IMR-90 (cell line): ENCODE data around the gene ASB13. TPM values are rescaled to one million over a fixed set of nuclear protein-coding genes. Genes with fewer than 3 reads are reported as not detected.

Experiments used
- ATAC-seq: fragments of 200-7000 bp; cut with Tn5 transposase; 2 replicates; pipeline ENCODE4 v1.9.1; 2020; ENCODE audit warnings: low read depth, mild to moderate bottlenecking, moderate library complexity
- BruUV-seq: library from RNA; stranded (reverse); fragments of 400-500 nt; replicated peaks from 2 replicates; lab custom pipeline; 2021; lab: Mats Ljungman, UMichigan
- CTCF ChIA-PET: fragments of 300-600 bp; formaldehyde crosslinking; extraction: SDS; loops from one replicate; lab custom pipeline; 2021; ENCODE audit warnings: antibody characterized with exemption; lab: Yijun Ruan, JAX
- POLR2A ChIA-PET: fragments of 300-600 bp; sonication (Branson Sonifier 250); formaldehyde crosslinking; loops from one replicate; lab custom pipeline; 2022; ENCODE audit warnings: antibody characterized with exemption; ENCODE audit not compliant: unreplicated experiment; lab: Charles Lee
- DNase-seq: peaks from one replicate; pipeline ENCODE4 v3.0.0; 2013
- H2AFZ ChIP-seq: replicated peaks from 2 replicates; pipeline ENCODE3; 2013; ENCODE audit warnings: low read length, mild to moderate bottlenecking; ENCODE audit not compliant: poor library complexity
- H2AK5ac ChIP-seq: 2 replicates; pipeline ENCODE4 v1.6.1; 2013; ENCODE audit warnings: low read depth, low read length, inconsistent platforms
- H2AK9ac ChIP-seq: replicated peaks from 2 replicates; pipeline ENCODE3; 2013; ENCODE audit warnings: mild to moderate bottlenecking, low read depth, low read length, moderate library complexity; ENCODE audit not compliant: poor library complexity
- H2BK120ac ChIP-seq: 2 replicates; pipeline ENCODE4 v1.6.1; 2013; ENCODE audit warnings: low read depth, low read length, inconsistent platforms
- H2BK15ac ChIP-seq: 3 replicates; pipeline ENCODE4 v1.6.1; 2013; ENCODE audit warnings: low read depth, low read length, inconsistent platforms
- H2BK20ac ChIP-seq: 2 replicates; pipeline ENCODE4 v1.6.1; 2013; ENCODE audit warnings: low read depth, mild to moderate bottlenecking, inconsistent platforms, low read length, moderate library complexity
- H2BK5ac ChIP-seq: 2 replicates; pipeline ENCODE4 v1.6.1; 2013; ENCODE audit warnings: mild to moderate bottlenecking, low read depth, low read length, inconsistent platforms; ENCODE audit not compliant: poor library complexity, severe bottlenecking
- H3K14ac ChIP-seq: replicated peaks from 2 replicates; pipeline ENCODE4 v1.6.1; 2013; ENCODE audit warnings: low read depth, low read length, inconsistent platforms
- H3K18ac ChIP-seq: 2 replicates; pipeline ENCODE4 v1.6.1; 2013; ENCODE audit warnings: low read depth, low read length, control low read depth
- H3K23ac ChIP-seq: 2 replicates; pipeline ENCODE4 v1.6.1; 2013; ENCODE audit warnings: low read depth, low read length, inconsistent platforms
- H3K27ac ChIP-seq: 2 replicates; pipeline ENCODE4 v1.5.1; 2013; ENCODE audit warnings: mild to moderate bottlenecking, control low read depth, low read length; ENCODE audit not compliant: insufficient read depth
- H3K27me3 ChIP-seq: 2 replicates; pipeline ENCODE4 v1.6.1; 2013; ENCODE audit warnings: low read length; ENCODE audit not compliant: control insufficient read depth, insufficient read depth
- H3K36me3 ChIP-seq: 2 replicates; pipeline ENCODE4 v1.6.1; 2013; ENCODE audit warnings: low read length, mixed read lengths; ENCODE audit not compliant: control insufficient read depth, insufficient read depth
- H3K4ac ChIP-seq: 2 replicates; pipeline ENCODE4 v1.6.1; 2013; ENCODE audit warnings: low read depth, low read length, inconsistent platforms
- H3K4me1 ChIP-seq: 2 replicates; pipeline ENCODE4 v1.6.1; 2013; ENCODE audit warnings: low read length, mixed read lengths; ENCODE audit not compliant: control insufficient read depth, insufficient read depth
- H3K4me2 ChIP-seq: 2 replicates; pipeline ENCODE4 v1.6.1; 2013; ENCODE audit warnings: low read depth, mild to moderate bottlenecking, control low read depth, low read length, moderate library complexity
- H3K4me3 ChIP-seq: 2 replicates; pipeline ENCODE4 v1.5.1; 2013; ENCODE audit warnings: low read depth, mild to moderate bottlenecking, control low read depth, low read length, moderate library complexity; ENCODE audit not compliant: insufficient read depth
- H3K56ac ChIP-seq: 2 replicates; pipeline ENCODE4 v1.6.1; 2013; ENCODE audit warnings: low read length, inconsistent platforms; ENCODE audit not compliant: insufficient read depth; ENCODE audit errors: extremely low read depth
- H3K79me1 ChIP-seq, 2 experiments: 2 replicates each; pipeline ENCODE4 v1.6.1; 2013; ENCODE audit warnings: low read length in 2 of 2, inconsistent platforms in 1 of 2, low read depth in 1 of 2
- H3K9ac ChIP-seq: 2 replicates; pipeline ENCODE4 v1.6.1; 2013; ENCODE audit warnings: low read depth, low read length, control low read depth
- H3K9me1 ChIP-seq: 2 replicates; pipeline ENCODE4 v1.6.1; 2013; ENCODE audit warnings: low read length, inconsistent platforms; ENCODE audit not compliant: insufficient read depth
- H3K9me3 ChIP-seq: 2 replicates; pipeline ENCODE4 v1.6.1; 2013; ENCODE audit warnings: low read length; ENCODE audit not compliant: control insufficient read depth, insufficient read depth
- H4K20me1 ChIP-seq: 2 replicates; pipeline ENCODE4 v1.6.1; 2013; ENCODE audit warnings: low read length, inconsistent platforms; ENCODE audit not compliant: insufficient read depth
- H4K5ac ChIP-seq: 2 replicates; pipeline ENCODE4 v1.6.1; 2013; ENCODE audit warnings: mild to moderate bottlenecking, low read depth, low read length, control low read depth
- H4K8ac ChIP-seq, 2 experiments: 2 replicates each; pipeline ENCODE4 v1.6.1; 2013; ENCODE audit warnings: low read depth in 2 of 2, low read length in 2 of 2, control low read depth in 1 of 2, inconsistent platforms in 1 of 2
- H4K91ac ChIP-seq: 2 replicates; pipeline ENCODE4 v1.6.1; 2013; ENCODE audit warnings: low read depth, low read length, inconsistent platforms; ENCODE audit not compliant: insufficient read depth
- BHLHE40 ChIP-seq: fragments of 150-350 bp; IDR thresholded peaks from 2 replicates; pipeline ENCODE4 v1.6.1; 2016; ENCODE audit warnings: mild to moderate bottlenecking, low read depth, low read length
- CEBPB ChIP-seq: IDR thresholded peaks from 2 replicates; pipeline ENCODE4 v1.6.1; 2012; ENCODE audit warnings: low read depth, low read length, improper control_type of control experiment
- CHD1 ChIP-seq: IDR thresholded peaks from 2 replicates; pipeline ENCODE4 v1.6.1; 2012; ENCODE audit warnings: low read depth, low read length, improper control_type of control experiment
- FOS ChIP-seq: fragments of 150-350 bp; IDR thresholded peaks from 2 replicates; pipeline ENCODE4 v1.6.1; 2016; ENCODE audit warnings: low read depth, low read length
- MAFK ChIP-seq: IDR thresholded peaks from 2 replicates; pipeline ENCODE4 v1.6.1; 2012; ENCODE audit warnings: low read depth, low read length, improper control_type of control experiment
- MAZ ChIP-seq: IDR thresholded peaks from 2 replicates; pipeline ENCODE4 v1.6.1; 2012; ENCODE audit warnings: low read depth, mild to moderate bottlenecking, low read length, improper control_type of control experiment, moderate library complexity, borderline replicate concordance
- MXI1 ChIP-seq: IDR thresholded peaks from 2 replicates; pipeline ENCODE4 v1.6.1; 2012; ENCODE audit warnings: low read depth, mild to moderate bottlenecking, low read length, moderate library complexity, borderline replicate concordance
- NFE2L2 ChIP-seq: fragments of 150-350 bp; IDR thresholded peaks from 2 replicates; pipeline ENCODE4 v1.6.1; 2016; ENCODE audit warnings: low read depth, mild to moderate bottlenecking, low read length
- POLR2A ChIP-seq: IDR thresholded peaks from 2 replicates; pipeline ENCODE4 v1.6.1; 2012; ENCODE audit warnings: mild to moderate bottlenecking, low read depth, low read length
- RAD21 ChIP-seq: IDR thresholded peaks from 2 replicates; pipeline ENCODE4 v1.6.1; 2012; ENCODE audit warnings: low read length, improper control_type of control experiment
- RCOR1 ChIP-seq: IDR thresholded peaks from 2 replicates; pipeline ENCODE4 v1.6.1; 2012; ENCODE audit warnings: mild to moderate bottlenecking, low read length, improper control_type of control experiment; ENCODE audit not compliant: insufficient replicate concordance
- RFX5 ChIP-seq: IDR thresholded peaks from 2 replicates; pipeline ENCODE4 v1.8.0; 2012; ENCODE audit warnings: low read depth, mild to moderate bottlenecking, low read length, moderate library complexity
- SMC3 ChIP-seq: fragments of 150-350 bp; IDR thresholded peaks from 2 replicates; pipeline ENCODE4 v1.6.1; 2016; ENCODE audit warnings: low read depth, mild to moderate bottlenecking, antibody characterized with exemption, low read length, moderate library complexity
- WGBS, 2 experiments: methylation state at CpG; one replicate each; pipeline versions ENCODE4 v1.1.5 to v1.1.7; 2013; ENCODE audit warnings: missing lambda C conversion rate in 2 of 2; ENCODE audit not compliant: insufficient read length in 1 of 2; ENCODE audit errors: extremely low coverage in 2 of 2; 5-methylcytosine and 5-hydroxymethylcytosine counted together
- dilution Hi-C: fragments of 300-500 bp; cut with HindIII; formaldehyde crosslinking; loops from one replicate; pipeline ENCODE4 v1.14.3; 2018; ENCODE audit warnings: low sequenced_read_pairs; ENCODE audit not compliant: unreplicated experiment
- in situ Hi-C: fragments of 300-500 bp; cut with MboI; formaldehyde crosslinking; loops from 3 replicates; pipeline ENCODE4 v1.14.3; 2019; ENCODE audit warnings: low sequenced_read_pairs, inconsistent platforms, mixed read lengths
- intact Hi-C: fragments of 100-400 bp; cut with micrococcal nuclease; formaldehyde crosslinking; loops from 2 replicates; pipeline ENCODE4 v1.10.0; 2022
- polyA plus RNA-seq, 3 experiments: library from polyadenylated mRNA; depleted of rRNA; stranded (reverse); fragments of >200 nt; gene quantifications; 2 replicates each; pipeline ENCODE4 v1.2.3, GENCODE V29; 2012; ENCODE audit warnings: low replicate concordance in 1 of 3
- total RNA-seq: library from RNA; depleted of rRNA; stranded (reverse); fragments of >200 nt; gene quantifications from 2 replicates; pipeline ENCODE4 v1.2.3, GENCODE V29; 2012
- TF ChIP-seq, protein P1 (sequence below): fragments of 150-350 bp; IDR thresholded peaks from 2 replicates; pipeline ENCODE4 v1.6.1; 2017; ENCODE audit warnings: mild to moderate bottlenecking, antibody characterized with exemption, low read length, low read depth
- TF ChIP-seq, protein P2 (sequence below): conservative IDR thresholded peaks from 2 replicates; pipeline ENCODE4 v1.5.1; 2012; ENCODE audit warnings: mild to moderate bottlenecking, low read depth, low read length, improper control_type of control experiment
- TF ChIP-seq, protein P3 (sequence below): fragments of 150-350 bp; IDR thresholded peaks from 2 replicates; pipeline ENCODE4 v1.6.1; 2016; ENCODE audit warnings: low read depth, mild to moderate bottlenecking, low read length, moderate library complexity, borderline replicate concordance

The ASB13 gene
- total and polyA plus RNA-seq, 2 of the 4 experiments (the other 2 are of a cell fraction): 4.6 to 6.3 TPM

- Histone ChIP-seq H2BK15ac (no peak overlapping the region), H2AFZ (no peak overlapping the region), H4K91ac (no peak overlapping the region), H3K18ac (no peak overlapping the region), H3K4me2 (no peak overlapping the region), H2BK20ac (no peak overlapping the region), H3K79me1 (peaks cover 4 to 25% of the 10 kb centered on the region in 2 experiments; a peak in 3 of 4 replicates), H3K27ac (no peak overlapping the region), H3K9me1 (peaks cover 15% of the 10 kb centered on the region), H3K56ac (no peak overlapping the region), H3K9me3 (no peaks in the 10 kb centered on the region), H2BK120ac (no peak overlapping the region), H3K27me3 (no peaks in the 10 kb centered on the region), H2AK9ac (no peak overlapping the region), H2AK5ac (no peak overlapping the region), H2BK5ac (no peak overlapping the region), H3K14ac (no peak overlapping the region), H3K4me1 (peaks cover 8% of the 10 kb centered on the region), H3K23ac (no peak overlapping the region), H4K5ac (no peak overlapping the region), H3K36me3 (no peaks in the 10 kb centered on the region), H3K4me3 (no peak overlapping the region), H3K9ac (no peak overlapping the region), H3K4ac (no peak overlapping the region), H4K20me1 (peaks cover 7% of the 10 kb centered on the region), H4K8ac (no peak overlapping the region)
- dilution Hi-C loops: no loop called here
- ChIA-PET POLR2A (no interaction called here), CTCF (interaction anchor here (0.7 kb wide), 1 partner anchor 52 kb away, joined by 3 read pairs; no protein-coding TSS in a partner anchor)
- WGBS, 2 experiments: no CpG with 5 or more reads among the region's 6 CpGs
- DNase-seq (no peak), ATAC-seq (no peak)
- intact Hi-C loops: no loop called here
- in situ Hi-C loops: no loop called here
- TF ChIP-seq, protein P1, sequence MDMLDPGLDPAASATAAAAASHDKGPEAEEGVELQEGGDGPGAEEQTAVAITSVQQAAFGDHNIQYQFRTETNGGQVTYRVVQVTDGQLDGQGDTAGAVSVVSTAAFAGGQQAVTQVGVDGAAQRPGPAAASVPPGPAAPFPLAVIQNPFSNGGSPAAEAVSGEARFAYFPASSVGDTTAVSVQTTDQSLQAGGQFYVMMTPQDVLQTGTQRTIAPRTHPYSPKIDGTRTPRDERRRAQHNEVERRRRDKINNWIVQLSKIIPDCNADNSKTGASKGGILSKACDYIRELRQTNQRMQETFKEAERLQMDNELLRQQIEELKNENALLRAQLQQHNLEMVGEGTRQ: no peak
- TF ChIP-seq SMC3 (no peak), CEBPB (no peak), MAZ (no peak), RCOR1 (no peak), RFX5 (no peak), RAD21 (no peak), POLR2A (no peak), BHLHE40 (no peak), NFE2L2 (no peak), FOS (no peak), MXI1 (no peak), MAFK (no peak), CHD1 (no peak)
- TF ChIP-seq, protein P2, sequence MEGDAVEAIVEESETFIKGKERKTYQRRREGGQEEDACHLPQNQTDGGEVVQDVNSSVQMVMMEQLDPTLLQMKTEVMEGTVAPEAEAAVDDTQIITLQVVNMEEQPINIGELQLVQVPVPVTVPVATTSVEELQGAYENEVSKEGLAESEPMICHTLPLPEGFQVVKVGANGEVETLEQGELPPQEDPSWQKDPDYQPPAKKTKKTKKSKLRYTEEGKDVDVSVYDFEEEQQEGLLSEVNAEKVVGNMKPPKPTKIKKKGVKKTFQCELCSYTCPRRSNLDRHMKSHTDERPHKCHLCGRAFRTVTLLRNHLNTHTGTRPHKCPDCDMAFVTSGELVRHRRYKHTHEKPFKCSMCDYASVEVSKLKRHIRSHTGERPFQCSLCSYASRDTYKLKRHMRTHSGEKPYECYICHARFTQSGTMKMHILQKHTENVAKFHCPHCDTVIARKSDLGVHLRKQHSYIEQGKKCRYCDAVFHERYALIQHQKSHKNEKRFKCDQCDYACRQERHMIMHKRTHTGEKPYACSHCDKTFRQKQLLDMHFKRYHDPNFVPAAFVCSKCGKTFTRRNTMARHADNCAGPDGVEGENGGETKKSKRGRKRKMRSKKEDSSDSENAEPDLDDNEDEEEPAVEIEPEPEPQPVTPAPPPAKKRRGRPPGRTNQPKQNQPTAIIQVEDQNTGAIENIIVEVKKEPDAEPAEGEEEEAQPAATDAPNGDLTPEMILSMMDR: no peak
- TF ChIP-seq, protein P3, sequence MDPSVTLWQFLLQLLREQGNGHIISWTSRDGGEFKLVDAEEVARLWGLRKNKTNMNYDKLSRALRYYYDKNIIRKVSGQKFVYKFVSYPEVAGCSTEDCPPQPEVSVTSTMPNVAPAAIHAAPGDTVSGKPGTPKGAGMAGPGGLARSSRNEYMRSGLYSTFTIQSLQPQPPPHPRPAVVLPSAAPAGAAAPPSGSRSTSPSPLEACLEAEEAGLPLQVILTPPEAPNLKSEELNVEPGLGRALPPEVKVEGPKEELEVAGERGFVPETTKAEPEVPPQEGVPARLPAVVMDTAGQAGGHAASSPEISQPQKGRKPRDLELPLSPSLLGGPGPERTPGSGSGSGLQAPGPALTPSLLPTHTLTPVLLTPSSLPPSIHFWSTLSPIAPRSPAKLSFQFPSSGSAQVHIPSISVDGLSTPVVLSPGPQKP: no peak
- no TSS peak for BruUV-seq
Measured at GRCh38 chr10:5661043-5661442, 5.4 kb downstream of the ASB13 start.
